AG09319 (cell line): ENCODE results near the gene COL19A1.
A peak's percentile ranks its signal among the peaks of the same experiment; 100 is the strongest.

Experiments
- DNase-seq: peaks from one replicate; pipeline ENCODE4 v3.0.0-alpha.2; 2010; ENCODE audit warnings: low read depth; ENCODE audit errors: extremely low read depth
- CTCF ChIP-seq: IDR thresholded peaks from 2 replicates; pipeline ENCODE4 v1.5.1; 2011; ENCODE audit warnings: low read depth, mild to moderate bottlenecking, inconsistent platforms, low read length, moderate library complexity

COL19A1 gene

GRCh38 chr6:69974193-69974592, 107.8 kb downstream of the COL19A1 start:
- TF ChIP-seq CTCF = no peak
- peak; percentile 0 for DNase-seq

- TF ChIP-seq CTCF = no peak
- no peak for DNase-seq
Measured at GRCh38 chr6:69976591-69977090, 110.3 kb downstream of the COL19A1 start.

- no peak for DNase-seq
Measured at GRCh38 chr6:69980624-69981023, 114.3 kb downstream of the COL19A1 start.

GRCh38 chr6:69984506-69984905, 118.2 kb downstream of the COL19A1 start:
- DNase-seq = no peak
- TF ChIP-seq CTCF = no peak

More at GRCh38 chr6:69980624-69981023, 114.3 kb downstream of the COL19A1 start:
- no peak for TF ChIP-seq CTCF

GRCh38 chr6:69985180-69985579, 118.8 kb downstream of the COL19A1 start:
- TF ChIP-seq CTCF = peak; percentile 25
- DNase-seq = peak; percentile 0

GRCh38 chr6:69987550-69987949, 121.2 kb downstream of the COL19A1 start:
- TF ChIP-seq CTCF = no peak
- DNase-seq = no peak

- TF ChIP-seq CTCF = no peak
- DNase-seq = no peak
Measured at GRCh38 chr6:69988458-69989126, 122.2 kb downstream of the COL19A1 start.
